Stomach (tissue), 4 donors: ENCODE results near the gene CGREF1.

Experiments used
- POLR2A ChIP-seq, 4 donors: fragments of 450-650 bp; IDR thresholded peaks; one replicate each; pipeline ENCODE4 v1.6.1; 2016; ENCODE audit warnings: antibody characterized with exemption in 4 of 4, control low read depth in 2 of 4, mild to moderate bottlenecking in 1 of 4, moderate library complexity in 1 of 4
- POLR2AphosphoS5 ChIP-seq, 3 donors: sonication (generic); formaldehyde crosslinking; IDR thresholded peaks; one replicate each; pipeline ENCODE4 v1.6.1; 2016; ENCODE audit warnings: antibody characterized with exemption in 3 of 3
- TF ChIP-seq, protein P1 (sequence below), 7 experiments: fragments of 450-650 bp in 4 of 7; fragments of 200-600 bp in 3 of 7; sonication (generic) in 3 of 7; IDR thresholded peaks; one replicate each; pipeline ENCODE4 v1.5.1; 2016 to 2019; ENCODE audit warnings: antibody characterized with exemption in 7 of 7, control low read depth in 2 of 7, mild to moderate bottlenecking in 1 of 7

DNA sequence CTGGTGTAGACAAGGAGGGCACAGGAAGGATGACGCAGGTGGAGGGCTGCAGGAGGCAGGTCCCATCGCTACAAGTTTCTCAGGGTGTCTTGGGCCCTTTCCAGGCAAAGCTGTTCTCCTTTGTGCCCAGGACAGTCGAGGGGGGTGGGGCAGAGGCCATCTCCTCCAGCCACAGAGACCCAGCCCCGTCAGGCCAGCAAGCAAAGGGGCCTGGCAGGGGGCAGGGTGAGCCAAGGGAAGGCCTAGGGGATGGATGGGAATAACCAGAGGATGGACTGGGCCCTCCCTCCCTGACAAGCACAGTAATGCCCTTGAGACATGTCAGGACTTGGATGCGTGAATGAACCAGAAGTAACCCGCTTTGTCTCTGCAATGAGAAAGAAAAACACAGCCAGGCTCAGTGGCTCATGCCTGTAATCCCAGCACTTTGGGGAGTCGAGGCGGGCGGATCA lies 36.2 kb upstream of the CGREF1 start:
- TF ChIP-seq, protein P1, sequence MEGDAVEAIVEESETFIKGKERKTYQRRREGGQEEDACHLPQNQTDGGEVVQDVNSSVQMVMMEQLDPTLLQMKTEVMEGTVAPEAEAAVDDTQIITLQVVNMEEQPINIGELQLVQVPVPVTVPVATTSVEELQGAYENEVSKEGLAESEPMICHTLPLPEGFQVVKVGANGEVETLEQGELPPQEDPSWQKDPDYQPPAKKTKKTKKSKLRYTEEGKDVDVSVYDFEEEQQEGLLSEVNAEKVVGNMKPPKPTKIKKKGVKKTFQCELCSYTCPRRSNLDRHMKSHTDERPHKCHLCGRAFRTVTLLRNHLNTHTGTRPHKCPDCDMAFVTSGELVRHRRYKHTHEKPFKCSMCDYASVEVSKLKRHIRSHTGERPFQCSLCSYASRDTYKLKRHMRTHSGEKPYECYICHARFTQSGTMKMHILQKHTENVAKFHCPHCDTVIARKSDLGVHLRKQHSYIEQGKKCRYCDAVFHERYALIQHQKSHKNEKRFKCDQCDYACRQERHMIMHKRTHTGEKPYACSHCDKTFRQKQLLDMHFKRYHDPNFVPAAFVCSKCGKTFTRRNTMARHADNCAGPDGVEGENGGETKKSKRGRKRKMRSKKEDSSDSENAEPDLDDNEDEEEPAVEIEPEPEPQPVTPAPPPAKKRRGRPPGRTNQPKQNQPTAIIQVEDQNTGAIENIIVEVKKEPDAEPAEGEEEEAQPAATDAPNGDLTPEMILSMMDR (IDR thresholded peaks at IDR 0.05) = no peak
- no peak for TF ChIP-seq POLR2AphosphoS5 (IDR thresholded peaks at IDR 0.05)
- no peak for TF ChIP-seq POLR2A (IDR thresholded peaks at IDR 0.05)
